Measurements from ENCODE around the gene FBXW8. TPM values are rescaled to one million over a fixed set of nuclear protein-coding genes. Genes with fewer than 3 reads are reported as not detected.

Gene FBXW8
- total RNA-seq, 1 experiment from 2014 or later, result 20.6 TPM

DNA sequence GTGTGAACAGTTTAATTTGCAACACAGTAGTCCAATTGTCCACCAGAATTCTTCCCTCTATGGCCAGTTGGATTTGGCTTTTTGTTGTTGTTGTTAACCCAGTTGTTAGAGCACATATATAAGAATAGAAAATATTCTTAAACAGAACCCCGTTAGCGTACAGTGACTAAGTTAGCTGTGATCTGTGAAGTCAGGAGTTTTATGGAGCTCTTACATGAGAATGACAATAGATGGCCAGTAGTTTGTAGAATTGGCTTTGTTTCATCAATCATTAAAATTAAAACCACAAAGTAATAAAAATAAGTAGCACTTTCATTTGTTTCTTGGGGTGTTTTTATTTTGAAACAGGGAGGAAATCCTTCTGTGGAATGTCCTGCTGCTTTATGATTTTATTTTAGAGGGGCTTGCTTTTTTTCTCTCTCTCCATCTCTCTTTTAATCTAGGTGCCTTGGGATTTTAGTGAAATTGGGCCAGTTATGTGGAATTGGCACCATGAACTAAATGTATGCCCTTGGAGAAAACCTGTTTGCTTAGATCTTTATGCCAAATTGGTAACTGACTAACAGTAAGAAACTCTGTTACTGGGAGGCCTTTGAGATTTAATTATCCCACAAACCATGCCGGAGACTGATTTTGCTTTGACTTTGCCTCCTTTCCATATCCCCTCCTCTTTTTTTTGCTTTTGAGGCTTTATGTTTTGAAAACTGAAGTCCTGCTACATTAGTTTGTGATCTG, 22.9 kb downstream of the FBXW8 start:
- no peak for TF ChIP-seq EZH2 (IDR thresholded peaks at IDR 0.05; ENCODE audit: low read depth)
- TF ChIP-seq, protein P1, sequence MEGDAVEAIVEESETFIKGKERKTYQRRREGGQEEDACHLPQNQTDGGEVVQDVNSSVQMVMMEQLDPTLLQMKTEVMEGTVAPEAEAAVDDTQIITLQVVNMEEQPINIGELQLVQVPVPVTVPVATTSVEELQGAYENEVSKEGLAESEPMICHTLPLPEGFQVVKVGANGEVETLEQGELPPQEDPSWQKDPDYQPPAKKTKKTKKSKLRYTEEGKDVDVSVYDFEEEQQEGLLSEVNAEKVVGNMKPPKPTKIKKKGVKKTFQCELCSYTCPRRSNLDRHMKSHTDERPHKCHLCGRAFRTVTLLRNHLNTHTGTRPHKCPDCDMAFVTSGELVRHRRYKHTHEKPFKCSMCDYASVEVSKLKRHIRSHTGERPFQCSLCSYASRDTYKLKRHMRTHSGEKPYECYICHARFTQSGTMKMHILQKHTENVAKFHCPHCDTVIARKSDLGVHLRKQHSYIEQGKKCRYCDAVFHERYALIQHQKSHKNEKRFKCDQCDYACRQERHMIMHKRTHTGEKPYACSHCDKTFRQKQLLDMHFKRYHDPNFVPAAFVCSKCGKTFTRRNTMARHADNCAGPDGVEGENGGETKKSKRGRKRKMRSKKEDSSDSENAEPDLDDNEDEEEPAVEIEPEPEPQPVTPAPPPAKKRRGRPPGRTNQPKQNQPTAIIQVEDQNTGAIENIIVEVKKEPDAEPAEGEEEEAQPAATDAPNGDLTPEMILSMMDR (conservative IDR thresholded peaks at IDR 0.05), result no peak
- peaks cover 6% of the 10 kb centered on the region; the same call in 1 of the 2 replicates for H3K36me3 ChIP-seq (ENCODE audit: low read depth)
- no peak for DNase-seq
- no peak overlapping the region for H3K4me2 ChIP-seq
- no peak overlapping the region for H3K27ac ChIP-seq
- BruUV-seq (replicated peaks), result no TSS peak
- H3K4me1 ChIP-seq (replicated peaks; ENCODE audit: insufficient read depth), result peaks cover 12% of the 10 kb centered on the region
- H3K9me2 ChIP-seq (ENCODE audit: insufficient read depth), result no peaks in the 10 kb centered on the region
- no peak overlapping the region for H2AFZ ChIP-seq
- intact Hi-C loops (cut with micrococcal nuclease; ENCODE audit: unreplicated experiment), result no loop called here
- H3K9me3 ChIP-seq (ENCODE audit: insufficient read depth, low read depth), result no peaks in the 10 kb centered on the region
- H3K27me3 ChIP-seq (ENCODE audit: insufficient read depth, low read depth), result no peaks in the 10 kb centered on the region
- H3K4me3 ChIP-seq, result no peak overlapping the region
- H4K20me1 ChIP-seq (ENCODE audit: insufficient read depth), result peaks cover 21% of the 10 kb centered on the region
- ChIA-PET POLR2A (ENCODE audit: unreplicated experiment) (interaction anchor here (0.6 kb wide), 1 partner anchor 189 kb away, joined by 3 read pairs; no protein-coding TSS in a partner anchor), CTCF (no interaction called here)
- peaks cover 13% of the 10 kb centered on the region for H3K79me2 ChIP-seq (ENCODE audit: low read depth)
- peaks cover 9% of the 10 kb centered on the region for H3F3A ChIP-seq (ENCODE audit: insufficient read depth, low read depth)

- Histone ChIP-seq H3K4me1 (replicated peaks; ENCODE audit: insufficient read depth) (peaks cover 12% of the 10 kb centered on the region), H3K79me2 (ENCODE audit: low read depth) (peaks cover 13% of the 10 kb centered on the region), H3K9me2 (ENCODE audit: insufficient read depth) (no peaks in the 10 kb centered on the region), H3K36me3 (ENCODE audit: low read depth) (peaks cover 6% of the 10 kb centered on the region; the same call in 1 of the 2 replicates), H3K4me2 (no peak overlapping the region), H3K27ac (no peak overlapping the region), H2AFZ (no peak overlapping the region), H3K9me3 (ENCODE audit: insufficient read depth, low read depth) (no peaks in the 10 kb centered on the region), H3K4me3 (no peak overlapping the region), H3K27me3 (ENCODE audit: insufficient read depth, low read depth) (no peaks in the 10 kb centered on the region), H4K20me1 (ENCODE audit: insufficient read depth) (peaks cover 21% of the 10 kb centered on the region), H3F3A (ENCODE audit: insufficient read depth, low read depth) (peaks cover 9% of the 10 kb centered on the region)
- BruUV-seq (replicated peaks), result no TSS peak
- no peak for TF ChIP-seq EZH2 (IDR thresholded peaks at IDR 0.05; ENCODE audit: low read depth)
- TF ChIP-seq, protein P1 (conservative IDR thresholded peaks at IDR 0.05), result no peak
- ChIA-PET CTCF (no interaction called here), POLR2A (ENCODE audit: unreplicated experiment) (interaction anchor here (0.7 kb wide), 1 partner anchor 1278 kb away, joined by 4 read pairs; no protein-coding TSS in a partner anchor)
- intact Hi-C loops (cut with micrococcal nuclease; ENCODE audit: unreplicated experiment), result no loop called here
- no peak for DNase-seq
These were observed 24.4 kb downstream of the FBXW8 start for GRCh38 chr12:116934908-116935705.

GRCh38 chr12:116937640-116938039, 26.9 kb downstream of the FBXW8 start:
- Histone ChIP-seq H3K27ac (no peak overlapping the region), H2AFZ (no peak overlapping the region), H3K4me2 (no peak overlapping the region), H3K4me3 (no peak overlapping the region), H3K36me3 (ENCODE audit: low read depth) (peaks cover 15% of the 10 kb centered on the region; the same call in 1 of the 2 replicates), H3K4me1 (replicated peaks; ENCODE audit: insufficient read depth) (no peaks in the 10 kb centered on the region), H3K9me2 (ENCODE audit: insufficient read depth) (no peaks in the 10 kb centered on the region), H3K9me3 (ENCODE audit: insufficient read depth, low read depth) (no peaks in the 10 kb centered on the region; the same call in 1 of the 2 replicates), H3K27me3 (ENCODE audit: insufficient read depth, low read depth) (no peaks in the 10 kb centered on the region), H3F3A (ENCODE audit: insufficient read depth, low read depth) (no peaks in the 10 kb centered on the region), H4K20me1 (ENCODE audit: insufficient read depth) (peaks cover 14% of the 10 kb centered on the region), H3K79me2 (ENCODE audit: low read depth) (peaks cover 17% of the 10 kb centered on the region)
- ChIA-PET POLR2A (ENCODE audit: unreplicated experiment) (no interaction called here), CTCF (no interaction called here)
- no peak for DNase-seq
- TF ChIP-seq, protein P1 (conservative IDR thresholded peaks at IDR 0.05), result no peak
- no peak for TF ChIP-seq EZH2 (IDR thresholded peaks at IDR 0.05; ENCODE audit: low read depth)
- intact Hi-C loops (cut with micrococcal nuclease; ENCODE audit: unreplicated experiment), result no loop called here
- BruUV-seq (replicated peaks), result no TSS peak

All from PC-9 (cell line).